CD14-positive monocyte (primary cell): ENCODE data around the gene ITPR1. TPM values are rescaled to one million over a fixed set of nuclear protein-coding genes. Genes with fewer than 3 reads are reported as not detected.

Experiments
- DNase-seq, 3 donors: peaks; one replicate each; pipeline ENCODE4 v3.0.0-alpha.2; 2011 to 2022
- H2AFZ ChIP-seq: 2 replicates; pipeline ENCODE4 v1.6.0; 2012; ENCODE audit warnings: mild to moderate bottlenecking, low read depth, low read length, inconsistent platforms; ENCODE audit not compliant: insufficient read depth, poor library complexity, severe bottlenecking
- H3K27ac ChIP-seq, 2 donors: 1 replicate in 1 of 2; 2 replicates in 1 of 2; pipeline ENCODE4 v1.5.1; 2012 to 2013; ENCODE audit warnings: low read length in 2 of 2, control low read depth in 1 of 2, inconsistent platforms in 1 of 2, low read depth in 1 of 2, mild to moderate bottlenecking in 1 of 2
- H3K27me3 ChIP-seq, 2 donors: one replicate each; pipeline versions ENCODE4 v1.6.0 to v1.6.1; 2011 to 2013; ENCODE audit warnings: low read length in 2 of 2; ENCODE audit not compliant: control insufficient read depth in 2 of 2, insufficient read depth in 2 of 2
- H3K36me3 ChIP-seq, 2 donors: replicated peaks in 1 of 2; 1 replicate in 1 of 2; 2 replicates in 1 of 2; pipeline versions ENCODE4 v1.5.1 to v1.6.1; 2012 to 2013; ENCODE audit warnings: low read length in 2 of 2, control low read depth in 1 of 2, inconsistent platforms in 1 of 2, mild to moderate bottlenecking in 1 of 2; ENCODE audit not compliant: insufficient read depth in 2 of 2, control insufficient read depth in 1 of 2
- H3K4me1 ChIP-seq, 2 donors: 1 replicate in 1 of 2; 2 replicates in 1 of 2; pipeline versions ENCODE4 v1.5.1 to v1.6.1; 2012 to 2013; ENCODE audit warnings: low read length in 2 of 2, control low read depth in 1 of 2, inconsistent platforms in 1 of 2, mild to moderate bottlenecking in 1 of 2, moderate library complexity in 1 of 2; ENCODE audit not compliant: insufficient read depth in 2 of 2, control insufficient read depth in 1 of 2
- H3K4me2 ChIP-seq: replicated peaks from 2 replicates; pipeline ENCODE3; 2012; ENCODE audit warnings: low read length, moderate library complexity, mild to moderate bottlenecking; ENCODE audit not compliant: poor library complexity, severe bottlenecking; ENCODE audit errors: extremely low read depth
- H3K4me3 ChIP-seq, 3 experiments: fragments of 200-600 bp in 1 of 3; sonication (generic) in 1 of 3; replicated peaks in 1 of 3; 1 replicate in 2 of 3; 2 replicates in 1 of 3; pipeline ENCODE4 v1.5.1; 2011 to 2013; ENCODE audit warnings: low read length in 3 of 3, mild to moderate bottlenecking in 3 of 3, control low read depth in 2 of 3, low read depth in 2 of 3, inconsistent platforms in 1 of 3, moderate library complexity in 1 of 3
- H3K79me2 ChIP-seq: 2 replicates; pipeline ENCODE4 v1.6.0; 2012; ENCODE audit warnings: mild to moderate bottlenecking, control low read depth, inconsistent platforms, low read length, moderate library complexity; ENCODE audit not compliant: insufficient read depth
- H3K9ac ChIP-seq: 2 replicates; pipeline ENCODE4 v1.6.0; 2017; ENCODE audit warnings: low read length, mild to moderate bottlenecking; ENCODE audit not compliant: insufficient read depth, poor library complexity, severe bottlenecking
- H3K9me3 ChIP-seq, 2 donors: replicated peaks in 1 of 2; 1 replicate in 1 of 2; 2 replicates in 1 of 2; pipeline versions ENCODE4 v1.5.1 to v1.6.1; 2012 to 2013; ENCODE audit warnings: low read length in 2 of 2, control low read depth in 1 of 2; ENCODE audit not compliant: control insufficient read depth in 1 of 2, insufficient read depth in 1 of 2
- H4K20me1 ChIP-seq: 2 replicates; pipeline ENCODE4 v1.6.0; 2012; ENCODE audit warnings: mild to moderate bottlenecking, low read length, control low read depth, moderate library complexity; ENCODE audit not compliant: insufficient read depth
- H3K27ac Mint-ChIP-seq, 7 donors: one replicate each; pipeline ENCODE4 v1.8.0; 2020; ENCODE audit warnings: mild to moderate bottlenecking in 7 of 7, mixed read lengths in 7 of 7, moderate library complexity in 6 of 7, inconsistent platforms in 2 of 7
- H3K27me3 Mint-ChIP-seq, 3 donors: one replicate each; pipeline ENCODE4 v1.8.0; 2021 to 2022; ENCODE audit warnings: low read depth in 3 of 3, mild to moderate bottlenecking in 3 of 3, mixed read lengths in 3 of 3, moderate library complexity in 3 of 3, inconsistent platforms in 1 of 3
- H3K36me3 Mint-ChIP-seq, 2 donors: one replicate each; pipeline ENCODE4 v1.8.0; 2020; ENCODE audit warnings: mixed read lengths in 2 of 2, inconsistent platforms in 1 of 2, mild to moderate bottlenecking in 1 of 2
- H3K4me1 Mint-ChIP-seq: one replicate; pipeline ENCODE4 v1.8.0; 2020; ENCODE audit warnings: mild to moderate bottlenecking, mixed read lengths
- H3K4me3 Mint-ChIP-seq, 2 donors: one replicate each; pipeline ENCODE4 v1.8.0; 2020; ENCODE audit warnings: mild to moderate bottlenecking in 2 of 2, mixed read lengths in 2 of 2, moderate library complexity in 1 of 2
- H3K9me3 Mint-ChIP-seq, 7 donors: one replicate each; pipeline ENCODE4 v1.8.0; 2020 to 2022; ENCODE audit warnings: mixed read lengths in 7 of 7, mild to moderate bottlenecking in 6 of 7, moderate library complexity in 6 of 7, inconsistent platforms in 2 of 7
- WGBS: methylation state at CpG from one replicate; pipeline ENCODE4 v1.1.5; 2013; ENCODE audit warnings: missing lambda C conversion rate; ENCODE audit not compliant: insufficient coverage; 5-methylcytosine and 5-hydroxymethylcytosine counted together
- intact Hi-C, 2 donors: fragments of 100-400 bp; cut with micrococcal nuclease; formaldehyde crosslinking; loops; one replicate each; pipeline versions ENCODE4 v1.15.0 to v1.15.1; 2023
- polyA plus RNA-seq, 3 donors: library from polyadenylated mRNA; depleted of rRNA in 1 of 3; unstranded in 2 of 3; stranded (reverse) in 1 of 3; fragments of 300-500 nt in 2 of 3; fragments of >200 nt in 1 of 3; fragmentation: Illumina TruSeq in 2 of 3; gene quantifications; 1 replicate in 2 of 3; 2 replicates in 1 of 3; pipeline ENCODE4 v1.2.3, GENCODE V29; 2012 to 2021
- TF ChIP-seq, protein P1 (sequence below): fragments of 200-600 bp; IDR thresholded peaks from one replicate; pipeline ENCODE4 v1.8.0; 2022; ENCODE audit warnings: antibody characterized with exemption, mild to moderate bottlenecking

Gene ITPR1
- polyA plus RNA-seq, 3 donors = 3.2 to 21.1 (median 7.1) TPM

- Histone ChIP-seq H3K27ac (no peak overlapping the region), H3K4me3 (no peak overlapping the region), H3K79me2 (no peaks in the 10 kb centered on the region), H3K9ac (no peak overlapping the region), H3K9me3 (no peaks in the 10 kb centered on the region), H4K20me1 (no peaks in the 10 kb centered on the region), H3K27me3 (no peaks in the 10 kb centered on the region), H3K4me2 (no peak overlapping the region), H3K36me3 (peaks cover 0 to 3% of the 10 kb centered on the region in 2 donors), H2AFZ (no peak overlapping the region), H3K4me1 (peaks cover 0 to 11% of the 10 kb centered on the region in 2 donors)
- H3K9me3 Mint-ChIP-seq = no peaks in the 10 kb centered on the region
- no peaks in the 10 kb centered on the region for H3K27me3 Mint-ChIP-seq
- peaks cover 35 to 37% of the 10 kb centered on the region in 2 donors for H3K36me3 Mint-ChIP-seq
- peaks cover 8% of the 10 kb centered on the region for H3K4me1 Mint-ChIP-seq
- intact Hi-C loops = loop anchor here in 1 of 2 donors (5.0 kb wide), 1 partner anchor 74 kb away; no protein-coding TSS in a partner anchor
- no peak overlapping the region for H3K27ac Mint-ChIP-seq
- DNase-seq = no peak
- 17% methylated on average over 1 of the region's 4 CpGs for WGBS
- TF ChIP-seq, protein P1, sequence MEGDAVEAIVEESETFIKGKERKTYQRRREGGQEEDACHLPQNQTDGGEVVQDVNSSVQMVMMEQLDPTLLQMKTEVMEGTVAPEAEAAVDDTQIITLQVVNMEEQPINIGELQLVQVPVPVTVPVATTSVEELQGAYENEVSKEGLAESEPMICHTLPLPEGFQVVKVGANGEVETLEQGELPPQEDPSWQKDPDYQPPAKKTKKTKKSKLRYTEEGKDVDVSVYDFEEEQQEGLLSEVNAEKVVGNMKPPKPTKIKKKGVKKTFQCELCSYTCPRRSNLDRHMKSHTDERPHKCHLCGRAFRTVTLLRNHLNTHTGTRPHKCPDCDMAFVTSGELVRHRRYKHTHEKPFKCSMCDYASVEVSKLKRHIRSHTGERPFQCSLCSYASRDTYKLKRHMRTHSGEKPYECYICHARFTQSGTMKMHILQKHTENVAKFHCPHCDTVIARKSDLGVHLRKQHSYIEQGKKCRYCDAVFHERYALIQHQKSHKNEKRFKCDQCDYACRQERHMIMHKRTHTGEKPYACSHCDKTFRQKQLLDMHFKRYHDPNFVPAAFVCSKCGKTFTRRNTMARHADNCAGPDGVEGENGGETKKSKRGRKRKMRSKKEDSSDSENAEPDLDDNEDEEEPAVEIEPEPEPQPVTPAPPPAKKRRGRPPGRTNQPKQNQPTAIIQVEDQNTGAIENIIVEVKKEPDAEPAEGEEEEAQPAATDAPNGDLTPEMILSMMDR = no peak
- H3K4me3 Mint-ChIP-seq = no peak overlapping the region
These were observed 353.4 kb downstream of the ITPR1 start for GRCh38 chr3:4846543-4846942.

DNA sequence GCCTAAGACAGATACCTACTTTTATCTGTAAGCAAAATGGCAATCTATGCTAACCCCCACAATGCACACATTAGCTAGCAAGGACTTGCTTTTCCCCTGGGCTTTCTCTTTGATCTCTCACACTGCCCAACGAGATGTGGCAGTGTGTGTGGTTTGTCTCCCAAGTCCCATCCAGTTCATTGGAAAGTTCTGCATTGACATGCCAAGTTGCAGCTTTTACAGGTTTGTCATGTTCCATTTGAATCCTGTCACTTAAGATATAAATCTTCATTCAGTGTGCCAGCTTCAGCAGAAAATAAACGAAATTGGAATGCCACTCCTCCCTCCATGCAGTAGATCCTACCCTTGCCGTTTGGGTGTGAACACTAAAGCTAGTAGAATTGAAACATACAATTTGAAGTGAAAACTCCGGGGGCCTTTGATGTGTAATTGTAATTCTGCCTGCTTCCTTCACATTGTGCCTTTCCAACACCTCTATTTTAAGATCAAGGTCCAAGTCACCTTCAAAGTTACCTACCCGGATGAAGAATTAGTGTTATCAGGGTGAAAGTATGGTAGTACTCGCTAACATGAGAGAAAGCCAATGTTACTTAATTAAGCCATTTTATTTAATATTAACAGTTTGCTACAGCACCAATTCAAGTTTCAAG is 355.2 kb downstream of the ITPR1 start:
- Histone ChIP-seq H3K27me3 (no peaks in the 10 kb centered on the region), H3K9ac (no peak overlapping the region), H3K27ac (no peak overlapping the region), H3K79me2 (no peaks in the 10 kb centered on the region), H3K4me1 (peaks cover 0 to 11% of the 10 kb centered on the region in 2 donors), H3K4me2 (no peak overlapping the region), H3K9me3 (no peaks in the 10 kb centered on the region), H3K36me3 (peaks cover 0 to 3% of the 10 kb centered on the region in 2 donors), H2AFZ (no peak overlapping the region), H3K4me3 (no peak overlapping the region), H4K20me1 (no peaks in the 10 kb centered on the region)
- peaks cover 0 to 1% (median 0%) of the 10 kb centered on the region in 3 donors for H3K27me3 Mint-ChIP-seq
- intact Hi-C loops = loop anchor here in 1 of 2 donors (5.0 kb wide), 1 partner anchor 76 kb away; no protein-coding TSS in a partner anchor
- DNase-seq = no peak
- H3K36me3 Mint-ChIP-seq = peaks cover 27 to 28% of the 10 kb centered on the region in 2 donors
- H3K4me1 Mint-ChIP-seq = peaks cover 12% of the 10 kb centered on the region
- TF ChIP-seq, protein P1 = no peak
- no peaks in the 10 kb centered on the region for H3K9me3 Mint-ChIP-seq
- no peak overlapping the region for H3K27ac Mint-ChIP-seq
- H3K4me3 Mint-ChIP-seq = no peak overlapping the region
- no CpG with 5 or more reads among the region's 6 CpGs for WGBS
